HG02943 (cell line): ENCODE measurements around the gene EIF2A.
A peak's percentile ranks its signal among the peaks of the same experiment; 100 is the strongest.

ENCODE experiments used
- ATAC-seq: cut with Tn5 transposase; IDR thresholded peaks from one replicate; pipeline ENCODE4 v1.9.1; 2021; ENCODE audit warnings: mild to moderate bottlenecking, low read depth, moderate library complexity; ENCODE audit not compliant: unreplicated experiment

EIF2A gene

GRCh38 chr3:150631515-150632221, 85.1 kb downstream of the EIF2A start:
- no peak for ATAC-seq

GRCh38 chr3:150635076-150635475, 88.5 kb downstream of the EIF2A start:
- no peak for ATAC-seq

DNA sequence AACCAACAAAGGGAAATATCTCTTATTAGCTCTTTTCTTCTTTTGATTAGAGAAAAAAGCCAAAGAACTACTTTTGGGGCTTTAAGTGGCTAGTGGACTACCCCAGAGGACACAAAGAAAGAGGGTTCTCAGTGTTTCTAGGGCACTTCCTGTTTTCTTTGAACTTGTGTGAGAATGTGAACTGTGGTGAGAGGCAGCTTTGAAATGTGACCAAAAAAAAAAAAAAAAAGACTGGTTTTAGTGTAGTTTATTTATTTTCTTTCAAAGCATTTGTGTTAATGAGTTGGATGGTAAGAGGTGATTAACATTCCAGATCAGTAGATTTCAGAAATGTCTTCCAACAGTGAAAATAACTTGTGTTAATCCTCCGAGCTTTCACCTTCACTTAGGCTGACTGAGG, 88.9 kb downstream of the EIF2A start:
- ATAC-seq = peak; percentile 69
